HEK293 (cell line): ENCODE measurements around the gene TSSK6.

Source experiments
- CTCF ChIP-seq: fragments of 450-650 bp; formaldehyde crosslinking; IDR thresholded peaks from 2 replicates; pipeline ENCODE4 v1.5.1; 2016; ENCODE audit warnings: missing biosample characterization, missing genetic modification characterization
- HOXA7 ChIP-seq: sonication (generic); formaldehyde crosslinking; IDR thresholded peaks from 2 replicates; pipeline ENCODE4 v1.8.1; 2022; ENCODE audit warnings: missing genetic modification reagents, borderline replicate concordance
- PATZ1 ChIP-seq: fragments of 450-650 bp; formaldehyde crosslinking; IDR thresholded peaks from 2 replicates; pipeline ENCODE4 v1.5.1; 2016; ENCODE audit warnings: missing biosample characterization, missing genetic modification characterization
- PRDM1 ChIP-seq: fragments of 450-650 bp; formaldehyde crosslinking; IDR thresholded peaks from 2 replicates; pipeline ENCODE4; 2016; ENCODE audit warnings: missing biosample characterization, missing genetic modification characterization
- YY1 ChIP-seq: fragments of 450-650 bp; formaldehyde crosslinking; IDR thresholded peaks from 2 replicates; pipeline ENCODE4 v1.5.1; 2018; ENCODE audit warnings: missing biosample characterization, missing genetic modification characterization
- ZBTB1 ChIP-seq: fragments of 450-650 bp; formaldehyde crosslinking; IDR thresholded peaks from 2 replicates; pipeline ENCODE4 v1.5.1; 2016; ENCODE audit warnings: missing biosample characterization, missing genetic modification characterization
- ZNF138 ChIP-seq: fragments of 450-650 bp; formaldehyde crosslinking; IDR thresholded peaks from 2 replicates; pipeline ENCODE4 v1.5.1; 2016; ENCODE audit warnings: missing biosample characterization, missing genetic modification characterization, borderline replicate concordance
- ZNF2 ChIP-seq: fragments of 450-650 bp; formaldehyde crosslinking; IDR thresholded peaks from 2 replicates; pipeline ENCODE4 v1.5.1; 2016; ENCODE audit warnings: missing biosample characterization, missing genetic modification characterization
- ZNF280D ChIP-seq: fragments of 450-650 bp; formaldehyde crosslinking; IDR thresholded peaks from 2 replicates; pipeline ENCODE4 v1.5.1; 2016; ENCODE audit warnings: missing biosample characterization, missing genetic modification characterization
- ZNF311 ChIP-seq: fragments of 450-650 bp; formaldehyde crosslinking; IDR thresholded peaks from 2 replicates; pipeline ENCODE4 v1.5.1; 2017; ENCODE audit warnings: missing biosample characterization, missing genetic modification characterization, borderline replicate concordance
- ZNF580 ChIP-seq: fragments of 450-650 bp; formaldehyde crosslinking; IDR thresholded peaks from 2 replicates; pipeline ENCODE4 v1.5.1; 2016; ENCODE audit warnings: missing biosample characterization, missing genetic modification characterization
- ZNF664 ChIP-seq: fragments of 450-650 bp; formaldehyde crosslinking; IDR thresholded peaks from 2 replicates; pipeline ENCODE4 v1.5.1; 2016; ENCODE audit warnings: missing biosample characterization, missing genetic modification characterization

GRCh38 chr19:19558055-19558454 is 42.7 kb upstream of the TSSK6 start:
- no peak for TF ChIP-seq ZNF138
- TF ChIP-seq PATZ1 (tag by site-specific recombination), result no peak
- TF ChIP-seq YY1 (tag by site-specific recombination), result no peak
- TF ChIP-seq ZNF2 (tag by site-specific recombination), result no peak
- no peak for TF ChIP-seq HOXA7 (CRISPR knock-in tag)
- TF ChIP-seq PRDM1 (tag by site-specific recombination), result no peak
- TF ChIP-seq ZNF664, result no peak
- no peak for TF ChIP-seq CTCF (tag by site-specific recombination)
- TF ChIP-seq ZNF311 (tag by site-specific recombination), result no peak
- TF ChIP-seq ZNF580 (tag by site-specific recombination), result no peak
- no peak for TF ChIP-seq ZNF280D (tag by site-specific recombination)
- TF ChIP-seq ZBTB1, result no peak
